ENCODE data around the gene TNNT3.

Gene TNNT3

GRCh38 chr11:1899090-1899489 is 20.4 kb upstream of the TNNT3 start:
- no peak for DNase-seq

- no peak for DNase-seq
These were observed 19.8 kb upstream of the TNNT3 start for GRCh38 chr11:1899686-1900085.

- no peak for DNase-seq
These were observed 13.3 kb upstream of the TNNT3 start for GRCh38 chr11:1906181-1906580.

GRCh38 chr11:1906611-1907423 is 12.7 kb upstream of the TNNT3 start:
- DNase-seq = no peak

GRCh38 chr11:1908618-1909017 is 10.9 kb upstream of the TNNT3 start:
- DNase-seq = no peak

GRCh38 chr11:1909524-1909923 is 10.0 kb upstream of the TNNT3 start:
- DNase-seq = no peak

- no peak for DNase-seq
These were observed 7.1 kb upstream of the TNNT3 start for GRCh38 chr11:1912289-1912878.

GRCh38 chr11:1913271-1914060 is 6.0 kb upstream of the TNNT3 start:
- DNase-seq = no peak

- DNase-seq = no peak
These were observed 3.7 kb upstream of the TNNT3 start for GRCh38 chr11:1915795-1916131.

GRCh38 chr11:1916132-1916985 is 3.1 kb upstream of the TNNT3 start:
- no peak for DNase-seq

- no peak for DNase-seq
These were observed 2.4 kb upstream of the TNNT3 start for GRCh38 chr11:1916986-1917522.

- DNase-seq = no peak
These were observed 1.7 kb upstream of the TNNT3 start for GRCh38 chr11:1917523-1918435.

- no peak for DNase-seq
These were observed 827 bp upstream of the TNNT3 start for GRCh38 chr11:1918436-1919315.

- no peak for DNase-seq
These were observed 815 bp downstream of the TNNT3 start for GRCh38 chr11:1920128-1920908.

GRCh38 chr11:1920909-1921573 is 1.5 kb downstream of the TNNT3 start:
- no peak for DNase-seq

GRCh38 chr11:1921574-1922141 is 2.2 kb downstream of the TNNT3 start:
- no peak for DNase-seq

GRCh38 chr11:1922481-1923081 is 3.1 kb downstream of the TNNT3 start:
- DNase-seq = no peak
